Measurements from ENCODE around the gene TBCB.

TBCB gene

DNA sequence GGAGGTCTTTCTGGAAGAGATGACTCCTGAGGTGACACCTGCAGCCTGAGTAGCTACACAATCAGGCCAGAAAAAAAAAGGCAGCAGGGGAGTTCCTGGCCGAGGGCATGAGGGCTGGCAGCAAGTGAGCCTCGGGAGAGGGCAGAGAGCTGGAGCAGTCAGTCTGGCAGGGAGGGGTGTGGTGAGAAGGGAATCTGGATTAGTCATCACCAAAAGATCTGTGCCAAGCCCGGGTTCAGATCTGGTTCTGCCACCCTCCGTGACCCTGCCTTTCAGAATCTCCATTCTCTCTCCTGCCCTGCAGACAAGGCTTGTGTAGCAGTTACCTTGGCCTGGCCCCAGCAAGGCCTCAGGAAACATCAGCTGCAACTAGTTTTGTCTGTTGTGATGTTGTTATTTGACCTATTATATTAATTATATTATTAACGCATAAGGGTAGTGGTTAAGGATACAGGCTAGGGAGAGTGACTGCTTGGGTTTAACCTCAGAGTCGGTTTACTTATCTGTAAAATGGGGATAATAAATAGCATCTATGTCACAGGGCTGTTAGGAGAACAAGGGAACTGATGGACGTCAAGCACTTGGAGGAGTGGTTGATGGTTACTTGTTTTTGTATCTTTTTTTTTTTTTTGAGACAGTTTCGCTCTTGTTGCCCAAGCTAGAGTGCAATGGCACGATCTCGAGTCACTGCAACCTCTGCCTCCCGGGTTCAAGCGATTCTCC lies 21.9 kb downstream of the TBCB start:
- no peak overlapping the region for H3K4me3 ChIP-seq (ENCODE audit: low read depth, low read length)
- DNase-seq (ENCODE audit: low read depth): peak; percentile 37
- TF ChIP-seq CTCF (conservative IDR thresholded peaks at IDR 0.05; ENCODE audit: low read depth, low read length): no peak

DNA sequence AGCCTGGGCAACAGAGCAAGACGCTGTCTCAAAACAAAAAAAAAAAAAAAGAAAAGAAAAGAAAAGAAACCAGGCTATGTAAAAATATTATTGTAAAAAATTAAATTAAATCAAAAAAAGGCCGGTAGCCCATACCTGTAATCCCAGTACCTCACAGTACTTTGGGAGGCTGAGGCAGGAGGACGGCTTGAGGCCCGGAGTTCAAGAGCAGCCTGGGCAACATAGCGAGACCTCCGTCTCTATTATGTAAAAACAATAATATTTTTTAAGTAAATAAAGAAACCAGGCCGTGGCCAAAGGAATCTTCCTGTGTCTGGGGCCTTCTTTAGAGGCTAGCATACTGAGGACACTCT lies 23.8 kb downstream of the TBCB start:
- TF ChIP-seq CTCF (conservative IDR thresholded peaks at IDR 0.05; ENCODE audit: low read depth, low read length): no peak
- no peak for DNase-seq (ENCODE audit: low read depth)

DNA sequence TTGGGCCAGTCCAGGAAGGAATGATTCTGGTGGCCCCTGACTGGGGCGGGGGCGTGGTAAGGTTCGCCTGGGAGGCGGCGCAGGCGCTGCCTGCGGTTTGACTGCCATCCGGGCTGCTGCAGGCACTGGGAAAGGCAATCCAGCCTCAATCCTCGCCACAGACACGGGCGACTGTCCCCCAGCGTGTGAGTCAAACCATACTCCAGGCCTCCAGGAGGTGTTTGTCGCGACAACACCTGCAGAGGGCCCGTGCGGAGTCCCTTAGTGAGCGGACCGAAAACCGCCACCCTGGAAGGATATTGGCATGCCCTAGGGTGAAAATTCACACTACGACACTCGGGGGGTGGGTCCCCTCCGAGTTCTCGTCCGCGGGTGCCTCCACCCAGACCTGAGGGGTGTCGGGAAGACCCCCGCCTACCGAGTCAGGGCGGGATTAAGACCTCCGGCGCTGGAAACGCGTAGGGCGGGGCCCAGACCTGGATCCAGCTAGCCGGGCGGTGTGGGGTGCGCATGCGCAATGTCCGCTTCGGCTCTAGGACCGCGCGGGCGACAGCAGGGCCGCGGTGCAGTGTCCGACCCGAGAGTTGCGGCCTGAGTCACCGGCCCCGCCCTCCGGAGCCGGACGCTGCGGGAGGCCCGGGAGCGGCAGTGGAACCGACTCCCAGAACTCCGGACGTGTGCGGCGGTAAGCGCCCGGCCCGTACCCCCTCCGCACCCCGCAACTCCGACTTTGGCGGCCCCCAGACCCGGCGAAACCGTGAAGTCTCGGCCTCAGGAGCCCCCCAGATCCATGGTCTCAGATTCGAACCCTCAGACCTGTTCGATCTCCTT lies 24.4 kb downstream of the TBCB start, which contains the start of gene CAPNS1:
TSS of gene CAPNS1 (plus strand) at position 594 of the 831 bp plus-strand sequence. CDS start 946 bp downstream, outside the sequence.
- peak within 1 kb of the TSS; percentile 75 for H3K4me3 ChIP-seq (ENCODE audit: low read depth, low read length)
- peak; percentile 97 for DNase-seq (ENCODE audit: low read depth)
- no peak for TF ChIP-seq CTCF (conservative IDR thresholded peaks at IDR 0.05; ENCODE audit: low read depth, low read length)

More for the DNA sequence above, 23.8 kb downstream of the TBCB start:
- H3K4me3 ChIP-seq (ENCODE audit: low read depth, low read length): peak overlapping the region; percentile 75

- peak; percentile 64 for DNase-seq (ENCODE audit: low read depth)
- no peak for TF ChIP-seq CTCF (conservative IDR thresholded peaks at IDR 0.05; ENCODE audit: low read depth, low read length)
- H3K4me3 ChIP-seq (ENCODE audit: low read depth, low read length): peak overlapping the region; percentile 75
Observed at GRCh38 chr19:36140304-36141038, 25.2 kb downstream of the TBCB start.

GRCh38 chr19:36141039-36141927 lies 26.0 kb downstream of the TBCB start:
- peak; percentile 90 for DNase-seq (ENCODE audit: low read depth)
- TF ChIP-seq CTCF (conservative IDR thresholded peaks at IDR 0.05; ENCODE audit: low read depth, low read length): no peak
- H3K4me3 ChIP-seq (ENCODE audit: low read depth, low read length): peak overlapping the region; percentile 75

- no peak for DNase-seq (ENCODE audit: low read depth)
- TF ChIP-seq CTCF (conservative IDR thresholded peaks at IDR 0.05; ENCODE audit: low read depth, low read length): no peak
- no peak overlapping the region for H3K4me3 ChIP-seq (ENCODE audit: low read depth, low read length)
Observed at GRCh38 chr19:36142046-36142445, 26.8 kb downstream of the TBCB start.

Data from choroid plexus epithelial cell (primary cell).